SK-N-SH (cell line): ENCODE measurements around the gene ARCN1. TPM values are rescaled to one million over a fixed set of nuclear protein-coding genes. Genes with fewer than 3 reads are reported as not detected.

Experiments
- CTCF ChIA-PET: fragments of 300-600, 350-600 bp; formaldehyde crosslinking; extraction: SDS; loops from one replicate; lab custom pipeline; 2021; lab: Yijun Ruan, JAX
- POLR2A ChIA-PET: fragments of 350-600 bp; sonication (Branson Sonifier 250); formaldehyde crosslinking; extraction: SDS; loops from one replicate; lab custom pipeline; 2020; ENCODE audit warnings: antibody characterized with exemption, inconsistent platforms; lab: Yijun Ruan, JAX
- DNase-seq: peaks from one replicate; pipeline ENCODE4 v3.0.0; 2012
- H2AFZ ChIP-seq: fragments of 200-600 bp; sonication (generic); 2 replicates; pipeline ENCODE4 v1.8.1; 2016; ENCODE audit warnings: antibody characterized with exemption, mild to moderate bottlenecking, low read depth
- H3F3A ChIP-seq: fragments of 200-600 bp; sonication (generic); replicated peaks from 2 replicates; pipeline ENCODE3; 2016; ENCODE audit warnings: antibody characterized with exemption, mild to moderate bottlenecking; ENCODE audit not compliant: insufficient read depth
- H3K27ac ChIP-seq, 2 experiments: fragments of 200-500 bp in 1 of 2; fragments of 200-600 bp in 1 of 2; sonication (Bioruptor generic) in 1 of 2; sonication (generic), shearing (Covaris generic) in 1 of 2; 2 replicates each; pipeline versions ENCODE4 v1.5.1 to v1.6.1; 2014 to 2016; ENCODE audit warnings: low read depth in 2 of 2, inconsistent platforms in 1 of 2, low read length in 1 of 2, mild to moderate bottlenecking in 1 of 2, mixed read lengths in 1 of 2
- H3K27me3 ChIP-seq: fragments of 200-600 bp; sonication (generic), shearing (Covaris generic); 2 replicates; pipeline ENCODE4 v1.6.1; 2016; ENCODE audit warnings: mixed run types; ENCODE audit not compliant: insufficient read depth
- H3K36me3 ChIP-seq, 2 experiments: fragments of 200-500 bp in 1 of 2; fragments of 200-600 bp in 1 of 2; sonication (Bioruptor generic) in 1 of 2; sonication (generic) in 1 of 2; replicated peaks in 1 of 2; 2 replicates each; pipeline versions ENCODE3 to v1.5.1; 2014 to 2016; ENCODE audit warnings: low read length in 1 of 2, mild to moderate bottlenecking in 1 of 2; ENCODE audit not compliant: insufficient read depth in 2 of 2, control insufficient read depth in 1 of 2
- H3K4me1 ChIP-seq, 2 experiments: fragments of 200-500 bp in 1 of 2; fragments of 200-600 bp in 1 of 2; sonication (Bioruptor generic) in 1 of 2; sonication (generic), shearing (Covaris generic) in 1 of 2; 2 replicates each; pipeline versions ENCODE4 v1.5.1 to v1.6.1; 2014 to 2016; ENCODE audit warnings: low read depth in 1 of 2, low read length in 1 of 2, mixed run types in 1 of 2; ENCODE audit not compliant: insufficient read depth in 2 of 2, control insufficient read depth in 1 of 2
- H3K4me2 ChIP-seq: fragments of 200-600 bp; sonication (generic), shearing (Covaris generic); 2 replicates; pipeline ENCODE4 v1.6.1; 2017; ENCODE audit warnings: mixed run types
- H3K4me3 ChIP-seq, 2 experiments: fragments of 200-500 bp in 1 of 2; fragments of 200-600 bp in 1 of 2; sonication (Bioruptor generic) in 1 of 2; sonication (generic), shearing (Covaris generic) in 1 of 2; 2 replicates each; pipeline versions ENCODE4 v1.5.1 to v1.8.1; 2014 to 2016; ENCODE audit warnings: low read depth in 2 of 2, inconsistent platforms in 1 of 2, low read length in 1 of 2, mild to moderate bottlenecking in 1 of 2, mixed read lengths in 1 of 2, moderate library complexity in 1 of 2
- H3K79me2 ChIP-seq: fragments of 200-600 bp; sonication (generic); 2 replicates; pipeline ENCODE4 v1.8.1; 2017; ENCODE audit warnings: mild to moderate bottlenecking; ENCODE audit not compliant: insufficient read depth
- H3K9ac ChIP-seq: fragments of 200-600 bp; sonication (generic); 2 replicates; pipeline ENCODE4 v1.6.1; 2017; ENCODE audit warnings: mixed run types
- H3K9me2 ChIP-seq: fragments of 200-600 bp; sonication (generic); 2 replicates; pipeline ENCODE4 v1.6.1; 2017; ENCODE audit warnings: mixed run types
- H3K9me3 ChIP-seq: fragments of 200-600 bp; sonication (generic); 2 replicates; pipeline ENCODE4 v1.6.1; 2017; ENCODE audit warnings: mixed run types, mild to moderate bottlenecking, moderate library complexity
- H4K20me1 ChIP-seq: fragments of 200-600 bp; sonication (generic); 2 replicates; pipeline ENCODE4 v1.6.1; 2017; ENCODE audit warnings: mild to moderate bottlenecking, mixed run types; ENCODE audit not compliant: insufficient read depth
- CHD2 ChIP-seq: fragments of 150-350 bp; IDR thresholded peaks from 2 replicates; pipeline ENCODE4 v1.6.1; 2018; ENCODE audit warnings: low read length; ENCODE audit not compliant: partially characterized antibody
- FOXJ3 ChIP-seq: sonication (generic); formaldehyde crosslinking; IDR thresholded peaks from 2 replicates; pipeline ENCODE4 v1.5.1; 2020; ENCODE audit warnings: mild to moderate bottlenecking, missing genetic modification reagents
- FOXM1 ChIP-seq: IDR thresholded peaks from 2 replicates; pipeline ENCODE4 v1.4.0; 2012; ENCODE audit warnings: low read depth, mild to moderate bottlenecking
- GATA2 ChIP-seq: sonication (generic); formaldehyde crosslinking; IDR thresholded peaks from 2 replicates; pipeline ENCODE4 v1.5.0; 2020; ENCODE audit warnings: mild to moderate bottlenecking, missing genetic modification reagents
- MXI1 ChIP-seq: IDR thresholded peaks from 2 replicates; pipeline ENCODE4 v1.6.1; 2012; ENCODE audit warnings: mild to moderate bottlenecking, low read depth, low read length, improper control_type of control experiment
- NRF1 ChIP-seq: IDR thresholded peaks from 2 replicates; pipeline ENCODE4 v1.6.1; 2012; ENCODE audit warnings: low read depth, mild to moderate bottlenecking, low read length
- POLR2AphosphoS5 ChIP-seq: IDR thresholded peaks from 2 replicates; pipeline ENCODE4 v1.6.1; 2012; ENCODE audit warnings: low read depth, low read length
- RAD21 ChIP-seq: IDR thresholded peaks from 2 replicates; pipeline ENCODE4 v1.6.1; 2012; ENCODE audit warnings: mild to moderate bottlenecking, low read length
- RFX5 ChIP-seq: IDR thresholded peaks from 2 replicates; pipeline ENCODE4 v1.6.1; 2012; ENCODE audit warnings: mild to moderate bottlenecking, improper control_type of control experiment, low read length
- SIN3A ChIP-seq: IDR thresholded peaks from 2 replicates; pipeline ENCODE4 v1.6.1; 2012; ENCODE audit warnings: low read depth, mild to moderate bottlenecking, low read length, moderate library complexity, borderline replicate concordance
- TCF12 ChIP-seq: IDR thresholded peaks from 2 replicates; pipeline ENCODE4 v1.4.0; 2012
- TEAD4 ChIP-seq: IDR thresholded peaks from 2 replicates; pipeline ENCODE4 v1.4.0; 2012; ENCODE audit warnings: mild to moderate bottlenecking, borderline replicate concordance; ENCODE audit not compliant: insufficient read depth
- WGBS: methylation state at CpG from one replicate; pipeline ENCODE4 v1.1.6; 2017; ENCODE audit warnings: low lambda C conversion rate; 5-methylcytosine and 5-hydroxymethylcytosine counted together
- polyA plus RNA-seq, 3 experiments: library from polyadenylated mRNA; depleted of rRNA; stranded (reverse); fragments of >200 nt; gene quantifications; 2 replicates each; pipeline ENCODE4 v1.2.3, GENCODE V29; 2012
- TF ChIP-seq, protein P1 (sequence below): IDR thresholded peaks from 2 replicates; pipeline ENCODE4; 2012
- TF ChIP-seq, protein P2 (sequence below): IDR thresholded peaks from 2 replicates; pipeline ENCODE4 v1.4.0; 2012; ENCODE audit warnings: low read depth, borderline replicate concordance
- TF ChIP-seq, protein P3 (sequence below): fragments of 150-350 bp; IDR thresholded peaks from 2 replicates; pipeline ENCODE4 v1.6.1; 2016; ENCODE audit warnings: mild to moderate bottlenecking, low read depth, low read length
- TF ChIP-seq, protein P4 (sequence below): fragments of 150-350 bp; IDR thresholded peaks from 2 replicates; pipeline ENCODE4 v1.6.1; 2017; ENCODE audit warnings: antibody characterized with exemption, low read length, low read depth, borderline replicate concordance
- TF ChIP-seq, protein P5 (sequence below): IDR thresholded peaks from 2 replicates; pipeline ENCODE4 v1.4.0; 2012; ENCODE audit warnings: low read depth
- TF ChIP-seq, protein P6 (sequence below): fragments of 200-600 bp; sonication (generic); IDR thresholded peaks from 2 replicates; pipeline ENCODE4 v1.6.1; 2017; ENCODE audit warnings: antibody characterized with exemption, mild to moderate bottlenecking, moderate library complexity

The ARCN1 gene
- polyA plus RNA-seq, 1 of the 3 experiments (the other 2 are of a cell fraction): 128 TPM

DNA sequence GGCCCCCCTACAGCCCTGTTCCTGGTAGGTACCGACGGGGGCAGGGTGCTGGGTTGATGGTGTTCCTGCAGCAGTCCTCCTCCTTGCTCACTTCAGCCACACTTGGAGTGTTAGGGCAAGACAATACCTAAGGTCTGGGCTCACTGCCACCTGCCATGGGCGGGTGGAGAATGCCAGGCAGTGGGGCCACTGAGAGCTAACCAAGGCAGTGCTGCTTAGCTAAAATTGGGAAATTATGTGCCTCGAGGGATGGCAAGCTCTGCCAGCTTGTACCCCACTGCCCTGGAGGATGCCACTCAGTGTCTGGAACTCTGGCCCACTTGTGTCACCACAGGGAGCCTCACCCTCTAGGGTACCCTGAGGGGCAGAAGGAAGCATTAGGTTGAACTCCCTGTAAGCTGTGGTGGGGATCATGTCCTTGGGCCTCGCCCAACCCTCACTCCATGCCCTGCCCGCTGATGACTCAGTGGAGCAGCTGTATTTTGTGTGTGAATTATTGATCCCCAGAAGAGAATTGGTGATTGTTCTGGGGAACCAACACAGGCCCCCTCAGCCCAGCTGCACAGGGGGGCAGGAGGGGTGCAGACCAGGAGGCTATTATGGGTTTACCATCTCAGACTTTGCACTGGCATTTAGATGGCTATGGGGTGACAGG is 53.0 kb downstream of the ARCN1 start:
- WGBS: 87% methylated on average over 4 of the region's 6 CpGs
- Histone ChIP-seq H3K36me3 (peaks cover 46 to 47% of the 10 kb centered on the region in 2 experiments), H3F3A (peaks cover 26% of the 10 kb centered on the region), H3K79me2 (peaks cover 98% of the 10 kb centered on the region), H3K9me2 (no peaks in the 10 kb centered on the region), H4K20me1 (peaks cover 67% of the 10 kb centered on the region), H2AFZ (no peak overlapping the region), H3K27ac (peak overlapping the region in 1 of 2 experiments; percentile 73; a peak in 2 of 4 replicates), H3K4me3 (no peak overlapping the region), H3K27me3 (no peaks in the 10 kb centered on the region), H3K4me2 (no peak overlapping the region; the same call in 1 of the 2 replicates), H3K4me1 (peaks cover 17 to 46% of the 10 kb centered on the region in 2 experiments; a peak in 3 of 4 replicates), H3K9ac (no peak overlapping the region)
- DNase-seq: no peak
- CTCF ChIA-PET: interaction anchor here (1.1 to 8.1 kb wide), 3 partner anchors 20 to 34 kb away, joined by 3 to 63 read pairs (median 45); partner anchors contain the start of gene PHLDB1
- POLR2A ChIA-PET: interaction anchor here (0.7 kb wide), 1 partner anchor 12 kb away, joined by 3 read pairs; no protein-coding TSS in a partner anchor
- TF ChIP-seq FOXJ3 (CRISPR knock-in tag) (no peak), RAD21 (no peak), MXI1 (no peak), GATA2 (CRISPR knock-in tag) (no peak), CHD2 (no peak), NRF1 (no peak), TEAD4 (no peak), RFX5 (no peak), TCF12 (no peak), FOXM1 (no peak), SIN3A (no peak), POLR2AphosphoS5 (no peak)
- TF ChIP-seq, protein P1, sequence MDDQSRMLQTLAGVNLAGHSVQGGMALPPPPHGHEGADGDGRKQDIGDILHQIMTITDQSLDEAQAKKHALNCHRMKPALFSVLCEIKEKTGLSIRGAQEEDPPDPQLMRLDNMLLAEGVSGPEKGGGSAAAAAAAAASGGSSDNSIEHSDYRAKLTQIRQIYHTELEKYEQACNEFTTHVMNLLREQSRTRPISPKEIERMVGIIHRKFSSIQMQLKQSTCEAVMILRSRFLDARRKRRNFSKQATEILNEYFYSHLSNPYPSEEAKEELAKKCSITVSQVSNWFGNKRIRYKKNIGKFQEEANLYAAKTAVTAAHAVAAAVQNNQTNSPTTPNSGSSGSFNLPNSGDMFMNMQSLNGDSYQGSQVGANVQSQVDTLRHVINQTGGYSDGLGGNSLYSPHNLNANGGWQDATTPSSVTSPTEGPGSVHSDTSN: no peak
- TF ChIP-seq, protein P2, sequence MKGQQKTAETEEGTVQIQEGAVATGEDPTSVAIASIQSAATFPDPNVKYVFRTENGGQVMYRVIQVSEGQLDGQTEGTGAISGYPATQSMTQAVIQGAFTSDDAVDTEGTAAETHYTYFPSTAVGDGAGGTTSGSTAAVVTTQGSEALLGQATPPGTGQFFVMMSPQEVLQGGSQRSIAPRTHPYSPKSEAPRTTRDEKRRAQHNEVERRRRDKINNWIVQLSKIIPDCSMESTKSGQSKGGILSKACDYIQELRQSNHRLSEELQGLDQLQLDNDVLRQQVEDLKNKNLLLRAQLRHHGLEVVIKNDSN: no peak
- TF ChIP-seq, protein P3, sequence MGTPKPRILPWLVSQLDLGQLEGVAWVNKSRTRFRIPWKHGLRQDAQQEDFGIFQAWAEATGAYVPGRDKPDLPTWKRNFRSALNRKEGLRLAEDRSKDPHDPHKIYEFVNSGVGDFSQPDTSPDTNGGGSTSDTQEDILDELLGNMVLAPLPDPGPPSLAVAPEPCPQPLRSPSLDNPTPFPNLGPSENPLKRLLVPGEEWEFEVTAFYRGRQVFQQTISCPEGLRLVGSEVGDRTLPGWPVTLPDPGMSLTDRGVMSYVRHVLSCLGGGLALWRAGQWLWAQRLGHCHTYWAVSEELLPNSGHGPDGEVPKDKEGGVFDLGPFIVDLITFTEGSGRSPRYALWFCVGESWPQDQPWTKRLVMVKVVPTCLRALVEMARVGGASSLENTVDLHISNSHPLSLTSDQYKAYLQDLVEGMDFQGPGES: no peak
- TF ChIP-seq, protein P4, sequence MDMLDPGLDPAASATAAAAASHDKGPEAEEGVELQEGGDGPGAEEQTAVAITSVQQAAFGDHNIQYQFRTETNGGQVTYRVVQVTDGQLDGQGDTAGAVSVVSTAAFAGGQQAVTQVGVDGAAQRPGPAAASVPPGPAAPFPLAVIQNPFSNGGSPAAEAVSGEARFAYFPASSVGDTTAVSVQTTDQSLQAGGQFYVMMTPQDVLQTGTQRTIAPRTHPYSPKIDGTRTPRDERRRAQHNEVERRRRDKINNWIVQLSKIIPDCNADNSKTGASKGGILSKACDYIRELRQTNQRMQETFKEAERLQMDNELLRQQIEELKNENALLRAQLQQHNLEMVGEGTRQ: no peak
- TF ChIP-seq, protein P5, sequence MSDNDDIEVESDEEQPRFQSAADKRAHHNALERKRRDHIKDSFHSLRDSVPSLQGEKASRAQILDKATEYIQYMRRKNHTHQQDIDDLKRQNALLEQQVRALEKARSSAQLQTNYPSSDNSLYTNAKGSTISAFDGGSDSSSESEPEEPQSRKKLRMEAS: no peak
- TF ChIP-seq, protein P6, sequence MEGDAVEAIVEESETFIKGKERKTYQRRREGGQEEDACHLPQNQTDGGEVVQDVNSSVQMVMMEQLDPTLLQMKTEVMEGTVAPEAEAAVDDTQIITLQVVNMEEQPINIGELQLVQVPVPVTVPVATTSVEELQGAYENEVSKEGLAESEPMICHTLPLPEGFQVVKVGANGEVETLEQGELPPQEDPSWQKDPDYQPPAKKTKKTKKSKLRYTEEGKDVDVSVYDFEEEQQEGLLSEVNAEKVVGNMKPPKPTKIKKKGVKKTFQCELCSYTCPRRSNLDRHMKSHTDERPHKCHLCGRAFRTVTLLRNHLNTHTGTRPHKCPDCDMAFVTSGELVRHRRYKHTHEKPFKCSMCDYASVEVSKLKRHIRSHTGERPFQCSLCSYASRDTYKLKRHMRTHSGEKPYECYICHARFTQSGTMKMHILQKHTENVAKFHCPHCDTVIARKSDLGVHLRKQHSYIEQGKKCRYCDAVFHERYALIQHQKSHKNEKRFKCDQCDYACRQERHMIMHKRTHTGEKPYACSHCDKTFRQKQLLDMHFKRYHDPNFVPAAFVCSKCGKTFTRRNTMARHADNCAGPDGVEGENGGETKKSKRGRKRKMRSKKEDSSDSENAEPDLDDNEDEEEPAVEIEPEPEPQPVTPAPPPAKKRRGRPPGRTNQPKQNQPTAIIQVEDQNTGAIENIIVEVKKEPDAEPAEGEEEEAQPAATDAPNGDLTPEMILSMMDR: no peak
- TF ChIP-seq, all 33 proteins: peak for 0
- no peaks in the 10 kb centered on the region for H3K9me3 ChIP-seq
